ENCODE measurements around the gene CHD5. TPM values are rescaled to one million over a fixed set of nuclear protein-coding genes. Genes with fewer than 3 reads are reported as not detected.

Gene CHD5
- total RNA-seq, 1 donor from 2014 or later: 0.08 TPM

- ATAC-seq (no peak), DNase-seq (ENCODE audit: low spot score) (no peak)
Observed at GRCh38 chr1:6157132-6157527, 23.0 kb downstream of the CHD5 start.

DNA sequence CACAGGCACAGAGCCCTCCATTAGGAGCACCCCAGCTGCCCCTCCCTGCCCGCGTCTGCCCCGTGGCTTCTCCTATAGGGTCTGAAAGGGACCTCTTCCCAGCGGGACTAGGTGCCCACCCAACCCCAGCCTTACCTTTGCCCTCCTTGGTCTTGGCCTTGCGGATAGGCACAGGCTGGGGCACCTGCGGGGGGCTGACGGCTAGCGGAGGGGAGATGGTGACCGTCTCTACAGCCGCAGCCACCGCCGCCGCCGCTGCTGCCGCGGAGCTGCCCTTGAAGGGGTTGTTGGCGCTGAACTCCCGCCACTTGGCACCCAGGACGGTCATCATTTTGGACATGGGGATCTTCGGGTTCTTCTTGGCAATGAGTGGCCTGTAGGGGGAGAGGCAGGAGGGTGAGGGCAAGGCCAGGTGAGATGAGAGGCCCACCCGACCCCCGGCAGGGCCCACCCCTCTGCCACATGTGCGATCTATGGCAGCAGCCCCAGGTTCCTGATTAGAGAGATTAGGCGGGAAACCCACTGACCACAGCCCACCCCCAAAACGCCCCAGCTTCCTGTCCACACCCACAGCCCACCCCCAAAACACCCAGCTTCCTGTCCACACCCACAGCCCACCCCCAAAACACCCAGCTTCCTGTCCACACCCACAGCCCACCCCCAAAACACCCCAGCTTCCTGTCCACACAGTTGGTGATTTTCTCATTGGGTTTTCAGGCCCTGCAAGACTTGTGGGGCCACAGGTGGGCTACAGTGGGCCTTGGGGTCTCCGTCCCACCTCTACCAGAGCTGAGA is 25.4 kb downstream of the CHD5 start:
- DNase-seq (ENCODE audit: low spot score) (no peak), ATAC-seq (no peak)

GRCh38 chr1:6152882-6153281 is 27.2 kb downstream of the CHD5 start:
- ATAC-seq (no peak), DNase-seq (ENCODE audit: low spot score) (no peak)

GRCh38 chr1:6152181-6152580 is 27.9 kb downstream of the CHD5 start:
- no peak for DNase-seq (ENCODE audit: low spot score)
- no peak for ATAC-seq

DNA sequence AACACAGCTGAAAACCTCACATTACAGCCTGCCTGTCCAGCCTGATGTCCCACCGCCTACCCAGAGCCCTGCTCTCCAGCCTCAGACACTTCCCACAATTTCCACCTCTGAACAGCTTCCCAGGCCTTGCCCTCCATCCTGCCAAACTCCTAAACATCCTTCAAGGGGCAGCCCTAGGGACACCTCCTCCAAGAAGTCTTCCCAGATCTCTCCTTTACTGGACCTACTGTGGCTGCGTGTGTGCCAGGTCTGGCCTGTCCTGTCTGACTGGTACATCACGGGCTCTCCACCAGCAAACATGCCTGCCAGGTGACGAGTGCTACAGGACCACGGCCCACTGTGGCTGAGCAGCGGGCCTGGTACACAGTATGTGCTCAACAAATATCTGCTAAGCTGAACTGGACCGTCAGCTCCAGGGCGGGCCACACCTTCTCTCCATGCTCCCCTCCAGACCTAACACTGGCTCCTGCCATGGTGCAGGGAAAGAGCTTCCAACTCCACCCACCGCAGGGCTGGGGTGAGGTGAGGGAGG is 28.8 kb downstream of the CHD5 start:
- DNase-seq (ENCODE audit: low spot score): no peak
- no peak for ATAC-seq

DNA sequence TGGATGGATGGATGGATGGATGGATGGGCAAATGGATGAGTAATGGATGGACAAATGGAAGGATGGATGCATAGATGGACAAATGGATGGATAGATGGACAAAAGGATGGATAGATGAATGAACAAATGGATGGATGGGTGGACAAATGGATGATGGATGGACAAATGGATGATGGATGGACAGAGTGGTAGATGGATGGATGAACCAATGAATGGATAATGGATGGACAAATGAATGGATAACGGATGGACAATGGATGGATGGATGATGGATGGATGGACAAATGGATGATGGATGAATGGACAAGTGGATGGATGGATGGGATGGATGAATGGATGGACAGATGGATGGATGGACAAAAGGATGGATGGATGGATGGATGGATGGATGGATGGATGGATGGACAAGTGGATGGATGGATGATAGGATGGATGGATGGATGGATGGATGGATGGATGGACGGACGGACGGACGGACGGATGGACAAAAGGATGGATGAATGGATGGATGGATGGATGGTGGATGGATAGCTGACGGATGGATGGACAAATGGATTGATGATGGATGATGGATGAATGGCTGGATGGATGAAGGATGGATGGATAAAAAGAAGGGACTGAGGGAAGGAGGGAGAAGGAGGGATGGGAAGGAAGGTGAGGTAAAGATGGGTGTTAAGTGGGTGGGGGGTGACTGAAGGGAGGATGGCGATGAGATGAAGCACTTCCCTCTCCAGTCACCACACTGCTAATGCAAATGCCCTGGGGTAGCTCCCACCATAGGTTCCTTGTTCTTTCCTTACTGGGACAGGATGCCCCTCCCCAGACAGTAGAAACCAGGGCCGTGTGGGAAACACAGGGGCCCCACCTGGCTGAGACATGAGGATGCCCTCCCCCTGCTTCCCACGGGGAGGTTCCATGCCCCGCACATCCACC is 29.8 kb downstream of the CHD5 start:
- no peak for DNase-seq (ENCODE audit: low spot score)

GRCh38 chr1:6149597-6149996 is 30.5 kb downstream of the CHD5 start:
- ATAC-seq: no peak
- DNase-seq (ENCODE audit: low spot score): no peak

More for the DNA sequence above, 29.8 kb downstream of the CHD5 start:
- no peak for ATAC-seq

GRCh38 chr1:6148497-6149241 is 31.5 kb downstream of the CHD5 start:
- ATAC-seq: peak; percentile 69
- DNase-seq (ENCODE audit: low spot score): no peak

GRCh38 chr1:6145864-6146410 is 34.2 kb downstream of the CHD5 start:
- ATAC-seq: no peak
- no peak for DNase-seq (ENCODE audit: low spot score)

- no peak for DNase-seq (ENCODE audit: low spot score)
- no peak for ATAC-seq
Observed at GRCh38 chr1:6145396-6145750, 34.7 kb downstream of the CHD5 start.

DNA sequence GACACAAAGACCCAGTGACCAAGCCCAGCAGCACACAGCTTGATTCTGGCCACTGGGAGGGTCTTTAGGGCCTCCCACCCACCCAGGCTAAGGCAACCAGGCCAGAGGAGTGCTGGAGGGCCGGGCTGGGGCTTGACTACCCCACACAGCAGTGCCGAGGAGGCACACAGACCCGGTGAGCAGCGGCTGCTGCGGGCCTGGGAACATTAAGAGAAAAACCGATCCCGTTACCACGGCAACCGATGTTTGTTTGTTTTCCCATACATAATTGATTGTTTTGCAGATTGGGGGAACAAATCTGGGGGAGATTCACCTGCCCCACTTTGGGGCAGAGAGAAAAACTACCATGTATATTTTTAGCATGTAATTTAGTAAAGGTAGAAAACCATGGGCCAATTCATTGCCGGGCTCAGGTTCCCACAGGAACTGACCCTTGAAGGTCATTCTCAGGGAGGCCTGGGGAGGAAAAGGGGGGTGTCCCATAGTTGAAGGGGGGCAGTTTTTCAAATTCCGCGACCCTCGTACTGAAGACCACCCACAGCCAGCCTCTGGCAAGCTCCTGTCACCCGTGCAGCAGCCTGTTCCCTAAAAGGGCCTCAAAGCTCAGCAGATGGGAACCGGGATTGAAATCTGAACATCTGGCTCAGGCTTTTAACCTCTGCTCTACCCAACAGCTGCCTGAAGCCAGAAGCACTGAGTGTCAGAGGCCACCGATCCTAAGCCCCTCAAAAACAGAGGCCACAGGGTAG is 35.3 kb downstream of the CHD5 start:
- no peak for ATAC-seq
- no peak for DNase-seq (ENCODE audit: low spot score)

DNA sequence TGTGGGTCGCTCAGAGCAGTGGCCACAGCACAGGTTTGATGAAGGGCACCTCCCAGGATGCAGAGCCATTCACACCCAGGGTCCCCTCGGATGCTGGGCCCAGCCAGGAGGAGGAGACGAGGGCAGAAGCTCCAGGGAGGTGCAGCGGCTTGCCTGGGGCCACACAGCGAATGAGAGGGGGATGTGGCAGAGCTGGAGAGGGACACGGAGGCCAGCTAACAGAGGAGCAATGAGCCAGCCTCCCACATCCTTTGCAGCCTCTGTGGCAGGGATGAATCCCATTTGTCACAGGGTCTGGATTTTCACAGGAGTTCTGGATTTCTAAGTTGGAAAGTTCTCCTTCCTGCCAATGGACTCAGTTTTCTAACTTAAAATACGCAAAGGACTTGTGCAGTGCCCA is 35.9 kb downstream of the CHD5 start:
- DNase-seq (ENCODE audit: low spot score): no peak
- ATAC-seq: no peak

DNA sequence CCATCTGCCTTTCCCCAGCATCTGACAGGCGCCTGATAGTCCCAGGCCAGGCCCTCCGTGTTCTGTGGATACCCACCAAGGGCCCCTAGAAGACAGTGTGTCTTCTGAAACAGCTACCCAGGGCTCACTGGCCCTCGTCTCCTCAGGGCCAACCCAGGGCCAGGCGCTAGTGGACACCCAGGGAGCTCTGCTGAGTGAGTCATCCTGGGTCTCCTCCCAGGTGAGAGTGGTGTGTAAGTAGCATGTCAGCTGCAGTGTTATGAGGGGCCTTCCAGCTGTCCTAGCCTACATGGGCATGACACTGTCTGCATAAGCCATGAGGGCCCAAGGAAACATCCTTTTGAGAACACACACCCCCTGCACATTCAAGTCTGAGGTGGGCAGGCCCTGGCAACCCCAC is 36.7 kb downstream of the CHD5 start:
- no peak for ATAC-seq
- no peak for DNase-seq (ENCODE audit: low spot score)

- ATAC-seq (no peak), DNase-seq (ENCODE audit: low spot score) (no peak)
Observed at GRCh38 chr1:6142734-6143133, 37.4 kb downstream of the CHD5 start.

DNA sequence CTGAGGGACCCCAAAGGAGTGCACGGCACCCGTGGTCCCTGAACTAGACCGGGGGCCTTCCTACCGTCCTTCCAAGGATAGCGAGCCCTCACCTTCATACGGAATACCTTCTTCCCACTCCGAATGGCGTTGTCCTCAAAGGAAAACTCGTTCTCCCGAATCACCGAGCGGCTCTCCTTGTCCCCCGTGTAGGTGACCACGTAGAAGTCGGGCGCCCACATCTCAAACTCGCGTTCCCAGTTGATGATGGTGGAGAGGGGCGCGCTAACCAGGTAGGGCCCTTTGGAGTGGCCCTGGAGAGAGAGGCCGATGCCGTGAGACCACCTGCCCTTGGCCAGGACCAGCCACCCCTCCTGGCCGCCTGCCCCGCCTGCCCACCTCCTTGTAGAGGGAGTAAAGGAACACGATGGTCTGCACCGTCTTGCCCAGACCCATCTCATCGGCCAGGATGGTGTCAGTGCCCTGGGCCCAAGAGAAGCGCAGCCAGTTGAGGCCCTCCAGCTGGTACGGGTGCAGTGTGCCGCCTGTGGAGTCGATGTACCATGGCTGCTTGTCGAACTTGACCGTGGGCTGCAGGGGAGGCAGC is 38.0 kb downstream of the CHD5 start:
- ATAC-seq (no peak), DNase-seq (ENCODE audit: low spot score) (no peak)

DNA sequence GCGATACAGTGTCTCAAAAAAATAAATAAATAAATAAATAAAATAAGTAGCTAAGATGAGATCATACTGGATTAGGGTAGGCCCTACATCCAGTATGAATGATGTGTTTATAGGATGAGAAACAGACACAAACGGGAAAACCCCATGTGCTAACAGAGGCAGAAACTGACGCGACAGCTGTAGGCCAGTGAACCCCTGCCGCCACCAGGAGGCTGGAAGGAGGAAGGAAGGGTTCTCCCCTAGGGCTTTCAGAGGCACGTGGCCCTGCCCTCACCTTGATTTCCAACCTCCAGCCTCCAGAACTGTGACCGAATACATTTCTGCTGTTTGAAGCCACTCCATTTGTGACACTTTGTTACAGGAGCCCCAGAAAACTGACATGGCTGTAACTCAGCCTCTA is 38.5 kb downstream of the CHD5 start:
- DNase-seq (ENCODE audit: low spot score): no peak
- no peak for ATAC-seq

DNA sequence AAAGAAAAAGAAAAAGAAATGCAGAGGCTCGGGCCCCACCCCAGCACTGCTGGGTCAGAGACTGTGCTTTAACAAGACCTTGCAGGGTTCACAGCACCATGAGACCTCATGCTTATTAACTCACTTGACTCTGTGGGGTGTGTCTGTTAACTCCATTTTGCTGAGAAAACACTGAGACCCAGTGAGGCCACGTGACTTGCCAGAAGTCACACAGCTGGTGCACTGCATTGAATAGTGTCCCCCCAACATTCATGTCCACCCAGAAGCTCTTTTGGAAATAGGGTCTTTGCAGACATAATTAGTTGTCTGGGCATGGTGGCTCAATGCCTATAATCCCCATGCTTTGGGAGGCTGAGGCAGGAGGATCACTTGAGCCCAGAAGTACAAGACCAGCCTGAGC is 39.7 kb downstream of the CHD5 start:
- no peak for DNase-seq (ENCODE audit: low spot score)

DNA sequence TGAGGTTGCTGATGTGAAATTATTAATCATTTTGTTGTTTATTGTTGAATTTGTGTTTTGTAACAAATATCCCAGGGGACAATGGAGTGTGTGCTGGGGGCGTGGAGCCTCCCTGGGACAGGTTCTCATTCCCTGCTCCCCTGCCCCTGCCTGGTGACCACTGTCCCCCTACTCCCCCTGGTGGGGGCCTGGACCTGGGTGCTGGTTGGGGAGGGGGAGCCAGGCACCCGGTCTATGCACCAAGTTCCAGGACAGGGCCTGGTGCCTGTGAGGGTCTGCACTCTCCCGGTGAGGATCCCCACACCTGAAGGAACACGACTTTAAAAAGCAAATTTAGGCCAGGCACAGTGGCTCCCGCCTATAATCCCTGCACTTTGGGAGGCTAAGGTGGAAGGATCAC is 42.4 kb downstream of the CHD5 start:
- ATAC-seq (no peak), DNase-seq (ENCODE audit: low spot score) (no peak)

More for the DNA sequence above, 39.7 kb downstream of the CHD5 start:
- ATAC-seq: no peak

DNA sequence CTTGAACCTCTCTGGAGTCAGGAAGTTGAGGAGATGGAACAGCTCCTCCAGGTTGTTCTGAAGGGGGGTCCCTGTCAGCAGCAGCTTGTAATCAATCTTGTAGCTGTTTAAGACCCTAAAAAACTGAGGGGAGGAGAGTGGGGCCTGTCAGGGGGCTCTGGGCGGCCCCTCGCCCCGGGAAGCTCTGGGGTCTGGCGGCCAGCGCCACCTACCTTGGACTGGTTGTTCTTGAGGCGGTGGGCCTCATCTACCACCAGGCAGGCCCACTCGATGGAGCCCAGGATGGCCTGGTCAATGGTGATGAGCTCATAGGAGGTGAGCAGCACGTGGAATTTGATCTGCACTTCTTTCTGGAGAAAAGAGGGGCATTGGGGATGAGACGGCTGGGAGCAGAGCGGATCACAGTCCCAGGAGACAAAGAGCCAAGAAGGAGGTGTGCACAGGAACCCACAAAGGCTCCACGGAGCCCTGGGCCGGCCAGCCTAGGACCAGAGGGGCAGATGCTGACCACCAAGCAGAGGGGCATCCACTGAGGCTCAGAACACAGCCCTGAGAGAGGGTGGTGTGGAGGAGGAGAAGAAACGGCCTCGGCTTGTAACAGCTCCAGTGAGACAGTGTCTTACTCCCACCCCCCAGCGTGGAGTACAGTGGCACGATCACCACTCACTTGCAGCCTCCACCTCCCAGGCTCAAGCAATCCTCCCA is 43.5 kb downstream of the CHD5 start:
- ATAC-seq (no peak), DNase-seq (ENCODE audit: low spot score) (no peak)
